Kasumi-1 (cell line): ENCODE results near the gene FAM221B.

Experiments used
- DNase-seq, 2 experiments: peaks; one replicate each; lab custom pipeline; 2025; lab: John Stamatoyannopoulos, UW

The FAM221B gene

DNA sequence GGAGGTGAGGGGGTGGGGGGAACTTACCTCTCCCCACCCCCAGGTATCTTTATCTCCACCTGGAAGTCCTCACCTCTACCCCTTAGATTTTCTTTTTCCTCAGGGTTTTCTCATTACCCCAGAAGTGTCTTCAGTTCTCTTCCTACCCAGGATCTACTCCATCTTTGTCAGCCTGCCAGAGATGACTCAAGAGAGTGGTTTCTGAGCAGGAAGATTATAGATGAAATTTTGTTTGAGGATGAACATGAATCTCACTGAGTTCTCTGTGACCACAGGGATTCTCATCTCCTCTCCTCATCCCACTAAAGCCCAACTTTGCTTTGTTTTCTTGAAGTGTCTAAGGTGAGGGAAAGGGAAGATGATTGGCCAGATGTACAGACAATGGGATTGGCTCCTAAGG lies 8.5 kb downstream of the FAM221B start:
- no peak for DNase-seq

GRCh38 chr9:35818341-35818740 lies 10.2 kb downstream of the FAM221B start:
- no peak for DNase-seq

GRCh38 chr9:35816708-35817107 lies 11.8 kb downstream of the FAM221B start:
- DNase-seq, result peak in 1 of 2 experiments; percentile 34

DNA sequence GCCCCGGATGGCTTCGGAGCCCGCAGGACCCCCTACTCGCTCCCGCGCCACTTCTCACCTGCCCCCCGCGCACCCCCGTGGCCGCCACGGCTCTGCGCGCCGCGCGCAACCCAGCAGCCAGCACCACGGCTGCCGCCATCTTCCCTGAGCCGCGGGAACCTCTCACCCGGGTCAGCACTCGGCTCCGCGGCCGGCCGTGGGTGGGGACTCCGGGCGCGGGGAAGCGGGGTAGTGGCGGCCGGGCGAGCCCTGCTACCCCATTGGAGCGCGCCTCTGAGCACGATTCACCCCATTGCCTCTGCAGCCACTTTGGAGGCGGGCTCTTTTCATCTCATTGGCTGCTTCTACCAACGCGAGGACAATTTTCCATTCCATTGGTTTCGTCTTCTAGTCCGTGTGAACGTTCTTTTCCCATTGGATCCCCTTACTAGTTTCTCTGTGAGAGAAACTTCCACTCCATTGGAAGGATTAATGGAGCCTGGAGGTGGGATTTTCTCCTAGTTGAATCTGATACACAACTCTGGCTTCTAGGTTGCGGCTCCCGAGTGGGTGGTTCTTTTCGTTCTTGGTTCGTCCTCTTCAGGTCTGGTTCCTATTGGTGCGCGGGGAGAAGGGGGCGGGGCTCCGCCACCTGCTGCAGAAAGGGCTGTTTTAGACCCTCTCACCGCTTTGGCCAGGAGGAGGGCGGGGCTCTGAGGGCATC lies 13.5 kb downstream of the FAM221B start, which contains the start of gene HINT2:
Gene HINT2, minus strand, starts transcription at position 202 of the 703 bp plus-strand sequence. Its CDS starts 63 bp downstream, at position 139.
- peak; percentile 98 to 100 for DNase-seq

DNA sequence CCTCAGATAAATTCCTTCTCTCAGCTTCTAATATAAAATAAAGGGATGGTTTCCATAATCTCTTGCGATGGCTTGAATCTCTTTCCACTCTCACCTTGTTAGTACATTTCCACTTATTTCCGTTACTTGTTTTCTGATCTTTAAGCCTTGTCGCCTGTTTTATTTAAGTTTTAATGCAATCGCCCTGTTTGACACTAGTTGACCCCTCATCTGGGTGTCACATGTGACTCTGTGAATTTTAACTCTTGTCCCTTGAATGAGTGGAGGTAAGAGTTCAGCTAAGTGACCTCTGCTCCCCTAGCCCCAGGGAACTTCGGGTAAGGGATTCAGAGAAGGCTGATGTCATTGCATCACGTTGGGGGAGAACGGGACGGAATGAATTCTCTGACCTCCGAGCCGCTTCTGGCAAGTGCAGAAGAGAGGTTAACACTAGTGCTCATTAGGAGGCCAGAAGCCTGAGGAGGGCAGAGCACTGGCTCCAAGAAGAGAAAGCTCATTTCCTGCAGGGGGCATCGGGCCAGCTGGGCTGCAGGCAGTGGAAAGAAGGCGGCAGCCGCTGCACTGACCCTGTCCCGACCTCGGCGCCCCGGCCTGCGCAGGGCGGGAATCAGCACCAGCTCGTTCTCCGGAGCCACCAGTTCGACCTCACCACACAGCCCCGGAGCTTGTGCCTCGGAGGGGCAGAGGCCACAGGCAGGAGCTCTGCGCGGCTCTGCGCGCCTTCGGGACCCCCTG lies 14.3 kb downstream of the FAM221B start:
- peak; percentile 41 to 51 for DNase-seq

GRCh38 chr9:35813434-35814105 lies 15.0 kb downstream of the FAM221B start:
- no peak for DNase-seq

DNA sequence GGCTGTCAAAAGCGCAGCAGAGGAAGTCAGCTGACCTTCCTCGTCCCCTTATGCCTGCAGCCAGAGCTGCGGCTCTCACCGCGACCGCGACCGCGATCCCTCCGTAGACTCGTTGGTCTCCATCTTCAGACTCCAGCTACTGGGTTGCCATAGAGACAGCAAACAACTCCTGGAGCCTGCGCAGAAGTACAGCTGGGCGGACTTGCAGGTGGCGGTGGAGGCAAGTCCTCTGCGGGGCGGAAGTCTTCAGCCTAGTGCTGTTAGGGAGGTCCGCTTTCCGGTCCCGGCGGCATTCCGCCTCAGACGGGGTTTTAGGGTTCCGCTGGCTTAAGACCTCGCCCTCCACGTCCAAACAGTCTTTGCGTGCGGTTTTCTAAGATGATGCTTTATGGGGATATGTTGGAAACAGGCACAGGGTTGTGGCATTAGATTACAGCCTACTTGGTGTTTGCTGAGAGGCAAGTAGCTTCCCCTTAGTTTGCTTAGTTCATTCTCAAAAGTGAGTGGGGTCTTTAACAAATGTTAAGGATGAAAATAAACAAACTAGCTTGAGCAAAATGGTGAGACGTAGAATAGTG lies 16.4 kb downstream of the FAM221B start, which contains the start of gene SPAG8:
Gene SPAG8, minus strand, starts transcription at position 238 of the 578 bp plus-strand sequence. Its CDS starts 115 bp downstream, at position 123.
- DNase-seq, result peak; percentile 97 to 98

DNA sequence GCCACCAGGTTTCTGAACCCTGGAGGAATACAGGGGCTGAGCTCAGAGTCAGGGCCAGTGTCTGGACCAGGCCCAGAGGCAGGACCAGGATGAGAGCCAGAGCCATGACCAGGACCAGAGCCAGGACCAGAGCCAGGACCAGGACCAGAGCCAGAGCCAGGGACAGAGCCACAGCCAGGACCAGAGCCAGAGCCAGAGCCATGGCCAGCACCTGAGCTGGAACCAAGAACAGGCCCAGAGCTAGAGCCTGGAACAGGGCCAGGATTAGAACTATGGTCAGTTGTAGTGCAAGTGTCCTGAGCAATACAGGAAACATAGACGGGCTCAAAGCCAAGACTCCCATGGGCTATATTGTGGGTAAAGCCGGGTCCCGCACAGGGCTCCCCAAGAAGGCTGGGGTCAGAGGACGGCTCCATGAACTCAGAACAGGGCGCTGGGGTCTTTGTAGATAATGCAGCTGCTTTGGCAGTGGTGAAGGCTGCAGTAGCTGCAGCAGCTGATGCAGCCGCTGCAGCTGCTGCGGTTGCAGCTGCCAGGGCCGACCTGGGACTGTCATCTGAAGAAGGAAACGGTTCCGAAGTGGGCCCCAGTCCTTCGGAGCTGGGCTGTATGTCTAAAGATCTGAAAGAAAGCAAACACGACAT lies 17.0 kb downstream of the FAM221B start:
- no peak for DNase-seq

- DNase-seq, result no peak
Observed at GRCh38 chr9:35810122-35810521, 18.4 kb downstream of the FAM221B start.

GRCh38 chr9:35808433-35808832 lies 20.1 kb downstream of the FAM221B start:
- DNase-seq, result no peak

- no peak for DNase-seq
Observed at GRCh38 chr9:35806101-35806500, 22.4 kb downstream of the FAM221B start.

DNA sequence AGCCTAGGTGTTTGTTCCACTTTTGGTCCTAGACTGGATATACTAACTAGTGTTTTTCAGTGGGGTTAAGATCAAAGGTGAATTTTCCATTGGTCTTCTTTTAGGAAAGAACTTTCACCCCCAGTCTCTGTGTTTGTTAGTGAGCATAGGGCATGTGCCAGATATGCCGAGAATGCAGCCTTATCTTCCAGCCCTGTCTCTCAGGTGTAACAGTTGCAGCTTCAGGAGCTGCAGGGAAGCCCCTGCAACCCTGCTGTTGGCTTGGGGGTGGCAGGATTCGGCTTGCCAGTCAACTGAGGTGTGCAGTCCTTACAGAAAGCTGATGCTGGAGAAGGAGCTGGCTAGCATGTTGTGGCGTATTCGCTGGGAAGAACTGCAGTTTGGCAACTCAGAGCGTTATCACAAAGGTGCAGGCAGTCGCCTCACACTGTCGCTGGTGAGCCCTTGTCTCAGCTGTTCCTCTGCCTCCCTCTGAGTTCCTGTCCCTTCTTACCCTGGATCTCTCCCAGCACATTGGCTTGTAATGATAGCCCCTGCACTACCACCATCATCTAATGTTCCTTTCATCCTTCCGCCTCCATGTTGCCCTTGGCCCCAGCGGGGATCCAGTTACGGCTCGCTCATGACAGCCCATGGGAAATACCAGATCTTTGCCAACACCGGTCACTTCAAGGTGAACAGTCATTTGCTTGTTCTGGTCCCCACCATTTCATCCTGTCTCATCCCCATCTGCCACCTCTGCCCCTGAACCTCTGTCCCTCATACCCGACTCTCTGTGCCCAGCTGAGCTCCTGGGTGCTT lies 27.0 kb downstream of the FAM221B start:
- no peak for DNase-seq

DNA sequence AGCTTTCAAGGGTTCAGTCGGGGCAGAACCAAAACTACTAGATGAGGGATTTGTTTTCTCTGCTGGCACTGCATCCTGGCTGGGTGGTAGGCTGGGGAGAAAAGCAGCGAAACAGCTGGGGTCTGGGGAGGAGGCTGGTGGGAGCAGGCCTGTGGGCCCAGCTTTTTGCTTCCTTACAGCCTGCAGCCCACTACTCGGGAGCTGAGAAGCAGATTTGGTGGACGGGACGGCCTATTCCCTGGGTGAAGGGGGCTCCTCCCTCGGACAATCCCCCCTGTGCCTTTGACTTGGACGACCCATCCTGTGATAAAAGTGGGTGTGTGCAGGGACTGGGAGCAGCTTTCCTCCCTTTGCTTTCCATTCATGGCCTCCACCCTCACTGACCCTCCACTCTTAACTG lies 28.0 kb downstream of the FAM221B start:
- no peak for DNase-seq

DNA sequence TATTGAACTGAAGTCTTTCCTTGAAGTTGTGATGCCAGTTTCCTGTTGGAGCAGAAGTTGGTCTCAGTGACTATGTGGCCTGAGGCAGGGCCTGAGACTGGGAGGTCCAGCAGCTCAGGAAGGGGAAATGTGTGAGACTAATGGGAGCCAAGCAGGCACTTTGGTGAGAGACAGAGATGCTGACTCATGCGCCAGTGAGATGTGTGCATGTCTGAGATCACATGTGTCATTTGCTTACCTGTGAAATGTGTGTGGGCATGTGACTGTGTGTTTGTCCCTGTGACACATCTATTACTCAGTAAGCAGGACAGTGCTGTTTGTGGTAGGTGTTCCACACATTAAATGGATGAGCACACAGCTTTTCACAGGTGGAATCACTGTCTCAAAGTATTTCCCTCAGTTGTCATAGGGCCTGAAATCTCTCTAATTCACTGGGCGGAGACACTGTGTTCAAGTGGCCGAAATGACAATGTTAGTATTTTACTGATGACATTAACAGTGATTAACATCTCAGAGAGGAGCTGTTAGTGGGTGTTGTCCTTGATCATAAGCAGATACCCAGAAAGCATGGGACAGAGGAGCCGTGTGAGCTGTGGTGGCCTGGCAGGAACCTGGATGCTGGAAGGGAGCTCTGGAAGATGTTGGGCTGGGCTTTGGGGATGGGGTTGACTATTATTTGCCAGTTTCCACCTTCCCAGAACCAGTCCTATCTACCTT lies 29.7 kb downstream of the FAM221B start:
- DNase-seq, result no peak

DNA sequence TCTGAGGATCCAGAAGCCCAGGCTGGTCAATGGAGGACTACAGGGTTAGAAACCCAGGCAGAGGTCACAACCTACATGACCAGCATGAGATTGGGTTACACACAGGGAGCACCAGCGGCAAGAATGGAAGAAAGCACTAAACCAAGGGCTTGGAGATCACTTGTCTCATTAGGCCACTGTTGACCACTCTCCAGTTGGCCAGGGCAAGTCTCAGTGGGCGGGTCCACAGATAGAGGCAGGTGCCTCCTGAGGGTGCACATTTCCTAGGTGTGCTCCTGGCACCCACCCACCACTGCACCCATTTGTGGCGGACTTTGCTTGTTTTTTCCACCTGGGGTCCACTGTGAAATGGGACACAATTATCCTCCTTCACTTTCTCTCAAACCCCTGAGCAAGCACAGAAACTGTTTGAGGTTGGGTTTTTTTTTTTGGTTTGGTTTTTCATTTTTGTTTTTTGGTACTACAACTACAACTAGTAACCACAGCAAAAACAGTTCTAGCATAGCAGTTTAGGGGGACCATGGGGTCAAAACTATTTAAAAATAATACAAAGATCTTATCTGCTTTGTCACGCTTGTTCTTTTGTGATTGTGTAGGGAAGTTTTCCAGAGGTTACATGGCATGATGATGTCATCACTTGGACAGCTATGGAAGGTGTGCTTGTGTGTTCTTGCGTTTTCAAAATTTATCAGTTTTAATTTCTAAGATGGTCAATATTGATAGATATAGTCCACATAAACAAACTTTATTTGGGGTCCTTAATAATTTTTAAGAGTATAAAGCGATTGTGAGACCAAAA lies 31.0 kb downstream of the FAM221B start:
- DNase-seq, result no peak

DNA sequence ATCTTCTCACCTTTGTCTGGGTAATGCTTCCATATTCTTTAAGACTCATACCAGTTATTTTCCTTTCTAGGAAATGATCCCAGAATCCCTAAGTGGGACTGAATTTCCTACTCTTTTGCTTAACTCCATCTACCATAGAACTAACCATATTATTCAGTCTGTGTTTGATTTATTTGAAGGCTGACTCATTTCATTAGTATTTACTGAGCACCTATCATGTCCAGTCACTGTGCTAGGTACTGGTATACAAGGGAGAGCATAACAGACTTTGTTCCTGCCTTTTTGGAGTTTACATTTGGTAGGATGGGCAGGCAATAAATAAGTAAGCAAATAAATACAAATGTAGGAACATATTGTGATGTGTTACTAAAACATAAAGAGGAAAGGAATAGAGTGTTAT lies 32.8 kb downstream of the FAM221B start:
- no peak for DNase-seq

DNA sequence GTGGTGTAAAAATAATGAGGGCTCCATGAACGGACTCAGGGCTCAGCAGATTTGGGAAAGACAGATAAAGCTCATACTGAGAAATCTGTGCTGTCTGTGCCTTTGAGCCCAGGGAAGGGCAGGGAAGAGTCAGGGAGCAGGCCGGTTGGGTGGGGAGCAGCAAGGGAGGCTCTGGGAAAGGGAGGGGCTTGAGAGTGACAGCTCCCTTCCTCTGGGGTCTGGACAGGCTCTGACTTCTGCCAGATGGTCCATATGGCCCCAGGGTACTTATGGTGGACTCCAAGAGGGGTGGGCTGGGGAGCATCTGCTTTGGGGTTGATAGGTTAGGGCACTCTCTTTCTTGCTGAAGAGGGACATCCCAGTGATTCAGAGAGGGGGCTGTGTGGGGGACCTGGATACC lies 35.1 kb downstream of the FAM221B start:
- no peak for DNase-seq

DNA sequence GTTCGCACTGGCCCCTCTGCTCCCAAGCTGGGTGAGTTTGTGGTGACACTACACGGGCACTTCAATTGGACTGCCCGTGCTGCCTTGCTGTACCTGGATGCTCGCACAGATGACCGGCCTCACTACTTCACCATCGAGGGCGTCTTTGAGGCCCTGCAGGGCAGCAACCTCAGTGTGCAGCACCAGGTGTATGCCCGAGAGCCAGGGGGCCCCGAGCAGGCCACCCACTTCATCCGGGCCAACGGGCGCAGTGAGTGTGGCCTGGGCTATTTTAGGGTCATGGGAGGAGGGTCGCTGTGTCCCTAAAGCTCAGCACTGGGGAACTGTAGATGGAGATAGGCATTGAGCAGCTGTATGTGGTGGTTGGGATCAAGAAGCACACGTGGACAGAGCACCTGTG lies 35.7 kb downstream of the FAM221B start:
- DNase-seq, result no peak

GRCh38 chr9:35792024-35792813 lies 36.3 kb downstream of the FAM221B start:
- no peak for DNase-seq
